NOMO-1 treated with DMSO at 0.1 percent for 48 hours (cell line): Measurements from ENCODE around the gene ENDOG.
A peak's percentile ranks its signal among the peaks of the same experiment; 100 is the strongest.
"Not testable (repeated sequence)": the region's sequence is repeated elsewhere in the genome, so short reads cannot be mapped to it uniquely, and the experiment has no call there.

Source experiments
- DNase-seq: peaks from one replicate; lab custom pipeline; 2025; ENCODE audit not compliant: unreplicated experiment; lab: John Stamatoyannopoulos, UW

ENDOG gene

DNA sequence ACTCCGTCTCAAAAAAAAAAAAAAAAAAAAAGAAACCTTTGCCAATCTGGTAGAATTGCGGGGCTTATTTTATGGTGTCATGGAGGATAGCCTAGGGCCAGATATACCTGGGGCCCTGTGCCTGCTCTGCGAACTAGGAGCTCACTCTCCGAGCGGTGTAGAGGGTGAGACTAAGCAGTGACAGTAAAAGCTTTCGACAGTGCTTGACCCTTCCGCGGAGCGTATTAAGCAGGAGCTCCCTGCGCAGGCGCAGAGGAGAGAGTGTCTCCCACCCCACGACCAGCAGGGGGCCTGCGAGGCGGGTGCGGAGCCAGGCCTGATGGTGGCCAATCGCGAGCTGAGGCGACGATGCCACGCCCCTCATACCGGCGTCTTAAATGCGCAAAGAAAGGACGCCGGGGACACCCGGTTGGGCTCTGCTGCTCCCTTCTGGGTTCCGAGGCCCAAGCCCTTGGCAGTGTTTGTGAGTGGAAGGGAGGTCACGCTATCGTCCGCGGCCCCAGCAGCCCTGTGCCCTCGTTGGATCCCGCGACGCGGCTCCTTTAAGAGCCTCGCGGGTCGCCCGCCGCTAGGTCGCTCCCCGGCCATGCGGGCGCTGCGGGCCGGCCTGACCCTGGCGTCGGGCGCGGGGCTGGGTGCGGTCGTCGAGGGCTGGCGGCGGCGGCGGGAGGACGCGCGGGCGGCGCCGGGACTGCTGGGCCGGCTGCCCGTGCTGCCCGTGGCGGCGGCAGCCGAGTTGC is at the start of gene ENDOG:
Gene ENDOG, plus strand, starts transcription at position 402 of the 740 bp plus-strand sequence. Its CDS starts 185 bp downstream, at position 587.
- peak; percentile 96 for DNase-seq

DNA sequence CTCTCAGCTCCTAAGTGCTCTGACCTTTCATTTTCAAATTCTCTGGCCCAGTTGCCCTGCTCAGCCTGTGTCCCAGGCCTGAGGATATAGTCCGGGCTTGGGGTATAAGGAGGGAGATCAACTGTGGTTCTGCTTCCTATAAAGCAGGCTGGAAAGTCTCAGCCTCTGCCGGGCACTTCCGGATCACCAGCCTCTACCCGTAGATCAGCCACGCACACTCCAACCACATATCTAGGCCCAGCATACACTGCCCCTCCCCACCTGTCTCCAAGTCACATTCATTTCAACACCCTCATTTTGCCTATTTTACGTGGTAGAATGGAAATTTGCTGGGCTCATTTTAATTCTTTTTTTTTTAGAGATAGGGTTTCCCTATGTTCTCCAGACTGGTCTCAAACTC is 49.7 kb upstream of the ENDOG start:
- DNase-seq: no peak

GRCh38 chr9:128770286-128771030 is 47.8 kb upstream of the ENDOG start:
- DNase-seq: no peak

- no peak for DNase-seq
These were observed 47.1 kb upstream of the ENDOG start for GRCh38 chr9:128771094-128771721.

GRCh38 chr9:128771745-128772519 is 46.4 kb upstream of the ENDOG start, which contains the start of gene ZER1:
ZER1 (minus strand) TSS chr9:128771927; CDS start chr9:128755565, 16,362 bp downstream.
- DNase-seq: peak; percentile 85

- no peak for DNase-seq
These were observed 45.3 kb upstream of the ENDOG start for GRCh38 chr9:128773049-128773448.

DNA sequence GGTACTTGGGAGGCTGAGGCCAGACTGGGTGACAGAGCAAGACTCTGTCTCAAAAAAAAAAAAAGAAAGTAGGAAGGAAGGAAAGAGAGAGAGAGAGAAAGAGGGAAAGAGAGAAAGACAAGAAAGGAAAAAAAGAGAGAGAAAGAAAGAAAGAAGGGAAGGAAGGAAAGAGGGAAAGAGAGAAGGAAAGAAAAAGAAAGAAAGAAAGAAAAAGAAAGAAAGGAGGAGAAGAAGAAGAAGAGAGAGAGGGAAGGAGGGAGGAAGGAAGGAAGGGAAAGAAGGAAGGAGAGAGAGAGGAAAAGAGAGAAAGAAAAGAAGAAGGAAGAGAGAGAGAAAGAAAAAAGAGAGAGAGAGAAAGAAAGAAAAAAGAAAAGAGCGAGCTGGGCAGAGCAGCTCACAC is 43.5 kb upstream of the ENDOG start:
- DNase-seq: no peak

DNA sequence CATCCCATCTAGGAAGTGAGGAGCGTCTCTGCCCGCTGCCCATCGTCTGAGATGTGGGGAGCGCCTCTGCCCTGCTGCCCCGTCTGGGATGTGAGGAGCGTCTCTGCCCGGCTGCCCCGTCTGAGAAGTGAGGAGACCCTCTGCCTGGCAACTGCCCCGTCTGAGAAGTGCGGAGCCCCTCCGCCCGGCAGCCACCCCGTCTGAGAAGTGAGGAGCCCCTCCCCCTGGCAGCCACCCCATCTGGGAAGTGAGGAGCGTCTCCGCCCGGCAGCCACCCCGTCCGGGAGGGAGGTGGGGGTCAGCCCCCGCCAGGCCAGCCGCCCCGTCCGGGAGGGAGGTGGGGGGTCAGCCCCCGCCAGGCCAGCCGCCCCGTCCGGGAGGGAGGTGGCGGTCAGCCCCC is 38.2 kb upstream of the ENDOG start:
- DNase-seq: not testable (repeated sequence)

DNA sequence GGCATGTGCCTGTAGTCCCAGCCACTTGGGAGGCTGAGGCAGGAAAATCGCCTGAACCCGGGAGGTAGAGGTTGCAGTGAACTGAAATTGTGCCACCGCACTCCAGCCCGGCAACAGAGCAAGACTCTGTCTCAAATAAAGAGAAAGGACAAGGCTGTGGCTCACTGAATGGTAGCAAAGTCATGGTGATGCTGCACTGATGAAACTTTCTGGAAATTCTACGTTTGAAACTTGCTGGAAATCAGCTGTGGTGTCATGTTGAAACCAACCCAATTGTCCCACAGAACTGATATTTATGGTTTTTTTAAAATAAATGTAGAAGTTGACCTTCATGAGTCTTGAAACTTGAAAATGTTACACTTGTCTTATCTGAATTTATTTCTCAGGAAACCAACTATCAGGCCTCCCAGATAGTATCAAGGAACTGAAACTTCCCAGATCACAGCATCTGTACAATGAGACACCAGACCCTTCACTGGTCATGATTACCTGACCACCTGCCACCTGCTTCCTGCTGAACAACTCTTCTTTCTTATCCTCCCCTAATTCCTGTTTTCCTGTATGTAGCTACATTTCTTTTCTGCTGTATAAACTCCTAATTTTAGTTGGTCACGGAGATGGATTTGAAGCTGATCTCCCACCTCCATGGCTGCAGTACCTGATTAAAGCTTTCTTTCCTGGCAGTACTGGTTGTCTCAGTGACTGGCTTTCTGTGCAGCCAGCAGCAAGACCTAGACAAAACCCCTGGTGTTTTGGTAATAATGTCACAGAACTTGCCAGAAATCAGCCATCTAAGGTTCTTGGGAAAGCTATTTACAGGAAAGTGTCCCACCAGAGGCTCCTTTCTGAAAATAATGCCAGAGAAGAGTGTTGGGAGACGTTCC is 36.9 kb upstream of the ENDOG start:
- peak; percentile 64 for DNase-seq

- no peak for DNase-seq
These were observed 35.6 kb upstream of the ENDOG start for GRCh38 chr9:128782669-128783068.

GRCh38 chr9:128785427-128785826 is 32.9 kb upstream of the ENDOG start:
- no peak for DNase-seq

DNA sequence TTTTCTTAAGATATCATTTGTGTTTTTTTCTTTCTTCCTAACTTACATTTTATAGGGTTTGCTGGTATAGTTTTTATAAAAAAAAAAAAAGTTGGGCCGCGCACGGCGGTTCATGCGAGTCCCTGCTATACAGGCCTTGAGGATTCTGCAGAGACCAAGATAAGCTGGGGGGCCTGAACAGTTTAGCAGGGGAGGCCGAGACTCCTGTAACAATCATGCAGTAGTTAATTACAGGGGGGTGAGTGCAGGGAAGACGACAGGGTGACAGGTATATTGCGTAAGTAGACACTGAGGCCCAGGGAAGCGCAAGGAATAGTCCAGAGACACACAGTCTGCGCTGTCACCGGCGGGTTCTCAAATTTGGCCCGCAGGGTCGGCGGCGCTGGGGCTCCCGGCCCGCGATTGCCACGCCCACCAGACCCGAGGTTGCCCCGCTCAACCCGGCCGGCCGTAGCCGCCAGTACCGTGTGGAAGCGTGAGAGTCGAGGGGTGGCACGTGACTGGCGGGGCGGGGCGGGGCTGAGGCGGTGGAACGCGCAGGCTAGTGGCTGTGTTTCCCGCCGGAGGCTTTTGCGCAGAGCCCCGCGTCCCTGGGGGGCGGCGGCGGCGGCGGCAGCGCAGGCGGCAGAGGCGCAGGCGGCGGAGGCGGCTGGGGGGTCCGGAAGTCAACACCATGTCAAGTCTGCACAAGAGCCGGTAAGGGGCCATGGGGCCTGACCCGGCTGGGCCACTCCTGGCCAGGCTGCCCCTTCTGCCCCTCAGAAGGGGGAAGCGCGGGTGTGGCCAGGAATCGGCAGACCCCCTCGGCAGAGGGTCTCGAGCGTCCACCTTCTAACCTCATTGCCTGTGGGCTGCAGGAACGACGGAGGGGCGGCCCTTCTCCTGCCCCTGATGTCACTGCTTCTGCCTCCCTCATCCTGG is 31.4 kb upstream of the ENDOG start, which contains the start of gene TBC1D13:
Gene TBC1D13, plus strand, starts transcription at position 573 of the 921 bp plus-strand sequence. Its CDS starts 101 bp downstream, at position 674.
- peak; percentile 88 for DNase-seq

GRCh38 chr9:128787659-128788058 is 30.6 kb upstream of the ENDOG start:
- no peak for DNase-seq

DNA sequence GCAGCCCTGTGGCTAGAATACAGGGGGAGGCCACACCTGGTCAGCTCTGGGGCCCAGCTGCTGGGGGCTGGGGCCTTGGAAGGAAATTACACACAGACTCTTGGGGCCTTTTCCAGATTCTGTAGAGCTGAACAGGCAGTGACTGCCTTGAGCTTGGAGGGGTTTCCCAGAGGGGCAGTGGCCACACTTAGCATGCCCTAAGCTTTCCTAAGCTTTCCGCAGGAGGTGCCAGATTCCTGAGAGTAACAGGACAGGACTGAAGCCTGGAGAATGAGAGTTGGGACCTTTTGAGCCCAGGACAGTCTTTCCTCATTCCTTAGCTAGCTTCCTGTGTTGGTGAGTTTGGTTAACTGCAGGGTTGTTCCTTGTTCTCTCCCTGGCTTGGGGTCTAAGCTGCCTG is 29.9 kb upstream of the ENDOG start:
- DNase-seq: no peak

- no peak for DNase-seq
These were observed 27.8 kb upstream of the ENDOG start for GRCh38 chr9:128790536-128790935.

GRCh38 chr9:128792134-128792533 is 26.2 kb upstream of the ENDOG start:
- DNase-seq: no peak

DNA sequence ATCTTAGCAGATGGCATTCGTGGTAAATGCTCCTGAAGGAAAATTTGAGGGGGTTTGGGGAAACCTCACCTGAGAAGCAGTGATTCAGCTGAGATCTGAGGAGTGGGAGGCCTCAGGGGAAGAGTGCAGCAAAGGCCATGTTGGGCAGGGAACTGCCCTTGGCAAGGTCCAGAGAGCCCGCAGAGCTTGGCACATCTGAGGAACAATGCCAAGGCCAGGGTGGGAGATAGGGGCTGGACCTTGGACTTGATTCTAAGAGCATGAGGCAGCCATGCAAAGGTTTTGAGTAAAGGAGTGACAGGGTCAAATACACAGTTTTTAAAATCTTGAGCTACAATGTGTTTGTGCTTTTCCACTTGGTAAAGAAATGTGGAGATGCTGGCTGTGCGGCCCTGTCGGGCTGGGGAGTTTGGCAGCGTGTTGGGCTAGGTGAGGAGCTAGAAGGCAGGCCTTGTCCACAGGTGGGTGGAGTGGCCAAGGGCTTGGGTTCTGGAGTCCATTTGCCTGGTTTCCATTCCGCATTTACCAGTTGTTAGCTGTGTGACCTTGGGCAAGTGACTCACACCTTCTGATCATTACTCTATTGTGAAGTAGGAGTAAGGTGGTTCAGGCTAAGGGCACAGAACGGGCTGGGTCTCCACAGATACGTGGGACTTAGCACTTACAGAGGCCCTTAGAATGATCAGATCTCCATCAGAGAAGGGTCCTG is 25.2 kb upstream of the ENDOG start:
- DNase-seq: no peak

DNA sequence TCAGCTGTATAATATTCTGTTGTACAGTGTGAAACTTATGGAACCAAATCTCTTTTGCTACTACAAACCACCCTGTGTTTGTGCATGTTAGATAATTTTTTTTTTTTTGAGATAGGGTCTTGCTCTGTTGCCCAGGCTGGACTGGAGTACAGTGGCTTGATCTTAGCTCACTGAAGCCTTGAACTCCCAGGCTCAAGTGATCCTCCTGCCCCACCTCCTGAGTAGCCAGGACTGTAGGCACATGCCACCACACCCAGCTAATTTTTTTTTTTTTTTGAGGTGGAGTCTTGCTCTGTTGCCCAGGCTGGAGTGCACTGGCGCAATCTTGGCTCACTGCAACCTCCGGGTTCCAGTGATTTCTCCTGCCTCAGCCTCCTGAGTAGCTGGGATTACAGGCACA is 23.3 kb upstream of the ENDOG start:
- DNase-seq: not testable (repeated sequence)
